HG03139 (cell line): Measurements from ENCODE around the gene DAPK1.

ENCODE experiments used
- ATAC-seq: cut with Tn5 transposase; IDR thresholded peaks from one replicate; pipeline ENCODE4 v1.9.1; 2021; ENCODE audit not compliant: unreplicated experiment

The DAPK1 gene

GRCh38 chr9:87706066-87706739, 208.5 kb downstream of the DAPK1 start:
- no peak for ATAC-seq

- ATAC-seq = no peak
These were observed 210.3 kb downstream of the DAPK1 start for GRCh38 chr9:87707805-87708506.

- ATAC-seq = no peak
These were observed 210.9 kb downstream of the DAPK1 start for GRCh38 chr9:87708546-87708945.

GRCh38 chr9:87708986-87709728, 211.5 kb downstream of the DAPK1 start:
- ATAC-seq = no peak

DNA sequence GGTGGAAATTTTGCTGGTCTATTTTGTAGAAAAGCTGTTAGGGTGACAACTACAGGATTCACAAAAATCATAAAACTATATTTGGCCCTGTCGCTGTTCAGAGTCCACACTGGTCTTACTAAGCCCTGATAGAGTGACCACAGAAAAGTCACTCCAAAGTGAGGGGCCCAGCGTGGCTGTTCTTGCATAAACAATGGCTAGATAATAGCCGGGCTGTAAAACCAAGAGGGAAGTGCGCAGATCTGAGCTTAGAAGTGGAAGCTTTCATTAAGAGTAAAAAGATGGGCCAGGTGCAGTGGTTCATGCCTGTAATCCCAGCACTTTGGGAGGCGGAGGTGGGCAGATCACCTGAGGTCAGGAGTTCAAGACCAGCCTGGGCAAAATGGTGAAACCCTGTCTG, 212.8 kb downstream of the DAPK1 start:
- ATAC-seq = no peak

GRCh38 chr9:87711857-87712800, 214.5 kb downstream of the DAPK1 start:
- ATAC-seq = no peak

- ATAC-seq = no peak
These were observed 215.2 kb downstream of the DAPK1 start for GRCh38 chr9:87712801-87713277.

GRCh38 chr9:87713278-87713987, 215.8 kb downstream of the DAPK1 start:
- ATAC-seq = no peak

DNA sequence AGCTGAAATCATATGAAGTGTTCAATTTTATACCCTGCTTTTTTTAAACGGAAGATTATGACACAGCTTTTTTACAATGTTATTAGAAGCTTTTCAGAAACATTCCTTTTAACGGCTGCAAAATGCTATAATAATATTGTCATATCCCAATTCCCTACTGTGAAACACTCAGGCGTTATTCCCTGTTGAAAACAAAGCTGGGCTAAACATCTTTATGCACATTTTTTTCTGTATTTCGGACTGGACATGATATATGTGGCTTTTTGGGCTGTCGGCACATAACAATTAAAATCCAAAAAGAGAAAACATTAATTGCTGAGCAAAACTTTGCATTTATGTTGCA, 216.3 kb downstream of the DAPK1 start:
- ATAC-seq = no peak

DNA sequence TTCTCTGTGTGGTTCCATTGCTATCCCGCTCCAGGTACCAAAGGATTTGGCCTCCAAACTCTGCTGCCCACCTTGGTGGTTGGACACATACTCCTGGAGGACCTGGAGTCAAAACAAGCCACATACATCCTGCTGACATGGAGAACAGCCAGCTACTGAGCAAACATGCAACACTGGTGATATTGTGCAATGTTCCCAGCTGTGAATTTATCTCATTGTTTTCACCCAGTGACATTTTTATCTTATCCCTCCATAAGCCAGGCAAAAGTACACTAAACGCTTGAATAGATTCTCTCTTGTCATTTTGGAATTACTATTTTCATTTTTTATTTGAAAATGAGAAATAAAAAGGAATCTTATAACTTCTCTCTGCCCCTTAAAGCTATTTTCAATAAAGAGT, 217.2 kb downstream of the DAPK1 start:
- no peak for ATAC-seq

DNA sequence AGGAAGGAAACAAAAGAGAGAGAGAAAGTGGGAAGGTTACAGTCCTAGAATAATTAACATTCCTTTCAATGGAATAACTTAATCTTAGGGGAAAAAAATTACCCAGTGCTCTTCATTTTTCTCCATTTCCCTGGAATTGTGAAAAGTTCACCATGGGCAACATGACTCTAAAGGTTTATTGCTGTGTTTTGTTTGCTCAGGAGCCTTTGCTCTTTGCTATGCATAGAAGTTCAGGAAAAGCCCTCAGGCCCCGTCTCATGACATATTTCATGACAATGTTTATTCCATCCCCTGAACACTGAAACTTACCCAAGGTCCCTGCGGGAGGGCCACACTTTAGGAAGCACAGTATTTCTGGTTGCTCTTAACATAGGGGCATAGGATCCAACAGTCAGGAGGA, 218.5 kb downstream of the DAPK1 start:
- no peak for ATAC-seq

- no peak for ATAC-seq
These were observed 219.8 kb downstream of the DAPK1 start for GRCh38 chr9:87717456-87717855.

DNA sequence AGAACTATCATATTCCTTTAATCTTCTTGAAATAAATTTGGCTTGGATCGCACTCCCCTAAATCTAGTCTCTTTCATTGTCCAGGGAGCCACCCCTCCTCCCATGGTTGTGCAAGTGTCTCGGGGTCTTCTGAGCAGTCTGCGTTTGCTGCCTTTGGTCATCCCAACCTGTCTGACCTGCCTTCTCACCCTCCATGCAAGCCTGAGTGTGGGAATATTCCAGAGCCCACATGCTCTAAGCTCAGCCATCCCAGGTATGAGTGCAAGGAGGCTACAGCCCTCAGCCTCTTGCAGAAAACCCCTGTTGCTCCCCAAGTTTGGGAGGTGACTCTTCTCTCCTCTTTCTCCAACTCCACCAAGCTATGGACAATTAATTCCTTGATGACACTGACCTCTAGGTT, 220.6 kb downstream of the DAPK1 start:
- no peak for ATAC-seq

DNA sequence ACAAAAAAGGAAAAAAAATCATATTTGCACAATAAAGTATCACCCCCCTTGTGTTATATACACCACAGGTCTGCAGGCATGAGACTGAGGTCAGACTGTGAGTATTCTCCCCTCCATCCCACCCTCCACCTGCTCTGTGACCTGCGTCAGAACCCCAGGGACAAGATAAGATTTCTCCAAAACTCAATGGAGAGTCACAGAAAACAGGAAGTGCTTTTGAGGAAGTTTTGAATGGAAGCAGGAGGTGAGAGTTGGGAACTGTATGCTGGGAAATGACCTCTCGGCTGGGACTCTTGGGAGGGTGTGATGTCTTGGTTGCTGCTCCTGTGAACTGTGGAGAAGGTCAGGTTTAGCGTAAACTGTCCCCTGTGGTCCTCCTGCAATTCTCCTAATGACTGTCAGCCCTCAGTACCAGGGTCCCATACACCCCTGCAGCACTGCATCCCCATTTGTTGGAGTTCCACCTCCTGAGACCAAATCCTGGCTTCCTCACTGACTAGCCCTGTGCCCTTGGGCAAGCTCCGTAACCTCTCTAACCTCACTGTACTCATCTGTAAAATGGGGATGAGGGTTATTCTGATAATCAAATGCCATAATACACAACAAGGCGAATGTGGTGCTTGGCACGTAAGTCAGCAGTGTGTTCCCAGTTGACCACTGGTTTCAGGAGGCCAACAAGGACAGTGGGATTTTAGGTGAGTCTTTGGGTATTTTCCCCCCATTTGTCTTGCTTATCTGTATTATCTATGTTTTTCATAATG, 221.4 kb downstream of the DAPK1 start:
- no peak for ATAC-seq

DNA sequence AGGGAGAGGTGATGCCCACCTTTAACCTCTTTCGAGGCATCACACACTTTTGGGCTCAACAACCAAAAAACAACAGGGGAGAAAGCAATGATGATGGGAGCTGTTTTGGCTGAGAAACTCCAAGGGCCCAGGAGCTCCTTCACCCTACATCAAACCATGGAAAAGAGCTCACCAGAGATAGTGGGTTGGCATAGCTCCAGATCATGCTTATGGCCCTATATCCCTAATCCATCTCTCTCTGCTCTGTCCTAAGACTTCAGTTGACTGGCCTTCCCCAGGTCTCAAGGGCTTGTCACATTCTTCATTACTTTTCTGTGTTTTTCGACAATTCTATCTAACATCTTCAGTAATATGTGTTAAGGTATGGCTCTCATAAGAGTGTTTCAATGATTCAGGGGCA, 222.5 kb downstream of the DAPK1 start:
- ATAC-seq = no peak

- ATAC-seq = no peak
These were observed 224.9 kb downstream of the DAPK1 start for GRCh38 chr9:87722393-87723088.

DNA sequence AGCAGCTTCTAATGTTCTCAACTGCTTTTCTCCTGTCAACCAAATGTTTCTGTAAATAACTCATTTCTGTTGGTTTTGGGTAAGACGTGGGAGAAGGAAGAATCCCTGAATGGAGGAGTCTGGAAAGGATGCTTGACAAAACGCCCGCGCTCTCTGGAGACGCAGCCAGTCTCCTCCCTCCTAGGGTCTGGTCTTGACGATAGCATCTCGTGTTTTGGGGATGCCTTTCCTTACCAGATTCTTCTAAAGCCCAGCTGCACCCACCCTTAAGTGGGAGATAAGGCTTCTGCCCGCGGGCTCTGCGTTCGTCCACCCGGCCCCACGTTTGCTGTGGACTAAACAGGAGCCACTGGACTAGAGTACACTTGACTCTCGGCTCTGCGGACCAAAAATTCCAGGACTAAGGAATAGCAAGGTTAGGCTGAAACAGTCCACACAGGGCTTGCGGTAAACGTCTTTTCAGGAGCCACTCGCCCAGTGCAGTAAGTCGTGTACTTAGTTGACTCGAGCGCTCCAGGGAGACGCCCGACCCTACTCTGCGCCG, 227.8 kb downstream of the DAPK1 start:
- ATAC-seq = no peak

GRCh38 chr9:87725900-87726709, 228.4 kb downstream of the DAPK1 start, which contains the start of gene CTSL:
TSS of gene CTSL (plus strand) at chr9:87726119. CDS start at chr9:87727604, 1,485 bp downstream.
- ATAC-seq = no peak
